IMR-90 (cell line): ENCODE measurements around the gene LGSN. TPM values are rescaled to one million over a fixed set of nuclear protein-coding genes. Genes with fewer than 3 reads are reported as not detected.

Experiments
- ATAC-seq: fragments of 200-7000 bp; cut with Tn5 transposase; 2 replicates; pipeline ENCODE4 v1.9.1; 2020; ENCODE audit warnings: low read depth, mild to moderate bottlenecking, moderate library complexity
- BruUV-seq: library from RNA; stranded (reverse); fragments of 400-500 nt; replicated peaks from 2 replicates; lab custom pipeline; 2021; lab: Mats Ljungman, UMichigan
- CTCF ChIA-PET: fragments of 300-600 bp; formaldehyde crosslinking; extraction: SDS; loops from one replicate; lab custom pipeline; 2021; ENCODE audit warnings: antibody characterized with exemption; lab: Yijun Ruan, JAX
- POLR2A ChIA-PET: fragments of 300-600 bp; sonication (Branson Sonifier 250); formaldehyde crosslinking; loops from one replicate; lab custom pipeline; 2022; ENCODE audit warnings: antibody characterized with exemption; ENCODE audit not compliant: unreplicated experiment; lab: Charles Lee
- DNase-seq: peaks from one replicate; pipeline ENCODE4 v3.0.0; 2013
- H2AFZ ChIP-seq: replicated peaks from 2 replicates; pipeline ENCODE3; 2013; ENCODE audit warnings: low read length, mild to moderate bottlenecking; ENCODE audit not compliant: poor library complexity
- H2AK5ac ChIP-seq: 2 replicates; pipeline ENCODE4 v1.6.1; 2013; ENCODE audit warnings: low read depth, low read length, inconsistent platforms
- H2AK9ac ChIP-seq: replicated peaks from 2 replicates; pipeline ENCODE3; 2013; ENCODE audit warnings: mild to moderate bottlenecking, low read depth, low read length, moderate library complexity; ENCODE audit not compliant: poor library complexity
- H2BK120ac ChIP-seq: 2 replicates; pipeline ENCODE4 v1.6.1; 2013; ENCODE audit warnings: low read depth, low read length, inconsistent platforms
- H2BK15ac ChIP-seq: 3 replicates; pipeline ENCODE4 v1.6.1; 2013; ENCODE audit warnings: low read depth, low read length, inconsistent platforms
- H2BK20ac ChIP-seq: 2 replicates; pipeline ENCODE4 v1.6.1; 2013; ENCODE audit warnings: low read depth, mild to moderate bottlenecking, inconsistent platforms, low read length, moderate library complexity
- H2BK5ac ChIP-seq: 2 replicates; pipeline ENCODE4 v1.6.1; 2013; ENCODE audit warnings: mild to moderate bottlenecking, low read depth, low read length, inconsistent platforms; ENCODE audit not compliant: poor library complexity, severe bottlenecking
- H3K14ac ChIP-seq: replicated peaks from 2 replicates; pipeline ENCODE4 v1.6.1; 2013; ENCODE audit warnings: low read depth, low read length, inconsistent platforms
- H3K18ac ChIP-seq: 2 replicates; pipeline ENCODE4 v1.6.1; 2013; ENCODE audit warnings: low read depth, low read length, control low read depth
- H3K23ac ChIP-seq: 2 replicates; pipeline ENCODE4 v1.6.1; 2013; ENCODE audit warnings: low read depth, low read length, inconsistent platforms
- H3K27ac ChIP-seq: 2 replicates; pipeline ENCODE4 v1.5.1; 2013; ENCODE audit warnings: mild to moderate bottlenecking, control low read depth, low read length; ENCODE audit not compliant: insufficient read depth
- H3K27me3 ChIP-seq: 2 replicates; pipeline ENCODE4 v1.6.1; 2013; ENCODE audit warnings: low read length; ENCODE audit not compliant: control insufficient read depth, insufficient read depth
- H3K36me3 ChIP-seq: 2 replicates; pipeline ENCODE4 v1.6.1; 2013; ENCODE audit warnings: low read length, mixed read lengths; ENCODE audit not compliant: control insufficient read depth, insufficient read depth
- H3K4ac ChIP-seq: 2 replicates; pipeline ENCODE4 v1.6.1; 2013; ENCODE audit warnings: low read depth, low read length, inconsistent platforms
- H3K4me1 ChIP-seq: 2 replicates; pipeline ENCODE4 v1.6.1; 2013; ENCODE audit warnings: low read length, mixed read lengths; ENCODE audit not compliant: control insufficient read depth, insufficient read depth
- H3K4me2 ChIP-seq: 2 replicates; pipeline ENCODE4 v1.6.1; 2013; ENCODE audit warnings: low read depth, mild to moderate bottlenecking, control low read depth, low read length, moderate library complexity
- H3K4me3 ChIP-seq: 2 replicates; pipeline ENCODE4 v1.5.1; 2013; ENCODE audit warnings: low read depth, mild to moderate bottlenecking, control low read depth, low read length, moderate library complexity; ENCODE audit not compliant: insufficient read depth
- H3K56ac ChIP-seq: 2 replicates; pipeline ENCODE4 v1.6.1; 2013; ENCODE audit warnings: low read length, inconsistent platforms; ENCODE audit not compliant: insufficient read depth; ENCODE audit errors: extremely low read depth
- H3K79me1 ChIP-seq, 2 experiments: 2 replicates each; pipeline ENCODE4 v1.6.1; 2013; ENCODE audit warnings: low read length in 2 of 2, inconsistent platforms in 1 of 2, low read depth in 1 of 2
- H3K9ac ChIP-seq: 2 replicates; pipeline ENCODE4 v1.6.1; 2013; ENCODE audit warnings: low read depth, low read length, control low read depth
- H3K9me1 ChIP-seq: 2 replicates; pipeline ENCODE4 v1.6.1; 2013; ENCODE audit warnings: low read length, inconsistent platforms; ENCODE audit not compliant: insufficient read depth
- H3K9me3 ChIP-seq: 2 replicates; pipeline ENCODE4 v1.6.1; 2013; ENCODE audit warnings: low read length; ENCODE audit not compliant: control insufficient read depth, insufficient read depth
- H4K20me1 ChIP-seq: 2 replicates; pipeline ENCODE4 v1.6.1; 2013; ENCODE audit warnings: low read length, inconsistent platforms; ENCODE audit not compliant: insufficient read depth
- H4K5ac ChIP-seq: 2 replicates; pipeline ENCODE4 v1.6.1; 2013; ENCODE audit warnings: mild to moderate bottlenecking, low read depth, low read length, control low read depth
- H4K8ac ChIP-seq, 2 experiments: 2 replicates each; pipeline ENCODE4 v1.6.1; 2013; ENCODE audit warnings: low read depth in 2 of 2, low read length in 2 of 2, control low read depth in 1 of 2, inconsistent platforms in 1 of 2
- H4K91ac ChIP-seq: 2 replicates; pipeline ENCODE4 v1.6.1; 2013; ENCODE audit warnings: low read depth, low read length, inconsistent platforms; ENCODE audit not compliant: insufficient read depth
- BHLHE40 ChIP-seq: fragments of 150-350 bp; IDR thresholded peaks from 2 replicates; pipeline ENCODE4 v1.6.1; 2016; ENCODE audit warnings: mild to moderate bottlenecking, low read depth, low read length
- CEBPB ChIP-seq: IDR thresholded peaks from 2 replicates; pipeline ENCODE4 v1.6.1; 2012; ENCODE audit warnings: low read depth, low read length, improper control_type of control experiment
- CHD1 ChIP-seq: IDR thresholded peaks from 2 replicates; pipeline ENCODE4 v1.6.1; 2012; ENCODE audit warnings: low read depth, low read length, improper control_type of control experiment
- FOS ChIP-seq: fragments of 150-350 bp; IDR thresholded peaks from 2 replicates; pipeline ENCODE4 v1.6.1; 2016; ENCODE audit warnings: low read depth, low read length
- MAFK ChIP-seq: IDR thresholded peaks from 2 replicates; pipeline ENCODE4 v1.6.1; 2012; ENCODE audit warnings: low read depth, low read length, improper control_type of control experiment
- MAZ ChIP-seq: IDR thresholded peaks from 2 replicates; pipeline ENCODE4 v1.6.1; 2012; ENCODE audit warnings: low read depth, mild to moderate bottlenecking, low read length, improper control_type of control experiment, moderate library complexity, borderline replicate concordance
- MXI1 ChIP-seq: IDR thresholded peaks from 2 replicates; pipeline ENCODE4 v1.6.1; 2012; ENCODE audit warnings: low read depth, mild to moderate bottlenecking, low read length, moderate library complexity, borderline replicate concordance
- NFE2L2 ChIP-seq: fragments of 150-350 bp; IDR thresholded peaks from 2 replicates; pipeline ENCODE4 v1.6.1; 2016; ENCODE audit warnings: low read depth, mild to moderate bottlenecking, low read length
- POLR2A ChIP-seq: IDR thresholded peaks from 2 replicates; pipeline ENCODE4 v1.6.1; 2012; ENCODE audit warnings: mild to moderate bottlenecking, low read depth, low read length
- RAD21 ChIP-seq: IDR thresholded peaks from 2 replicates; pipeline ENCODE4 v1.6.1; 2012; ENCODE audit warnings: low read length, improper control_type of control experiment
- RCOR1 ChIP-seq: IDR thresholded peaks from 2 replicates; pipeline ENCODE4 v1.6.1; 2012; ENCODE audit warnings: mild to moderate bottlenecking, low read length, improper control_type of control experiment; ENCODE audit not compliant: insufficient replicate concordance
- RFX5 ChIP-seq: IDR thresholded peaks from 2 replicates; pipeline ENCODE4 v1.8.0; 2012; ENCODE audit warnings: low read depth, mild to moderate bottlenecking, low read length, moderate library complexity
- SMC3 ChIP-seq: fragments of 150-350 bp; IDR thresholded peaks from 2 replicates; pipeline ENCODE4 v1.6.1; 2016; ENCODE audit warnings: low read depth, mild to moderate bottlenecking, antibody characterized with exemption, low read length, moderate library complexity
- WGBS, 2 experiments: methylation state at CpG; one replicate each; pipeline versions ENCODE4 v1.1.5 to v1.1.7; 2013; ENCODE audit warnings: missing lambda C conversion rate in 2 of 2; ENCODE audit not compliant: insufficient read length in 1 of 2; ENCODE audit errors: extremely low coverage in 2 of 2; 5-methylcytosine and 5-hydroxymethylcytosine counted together
- dilution Hi-C: fragments of 300-500 bp; cut with HindIII; formaldehyde crosslinking; loops from one replicate; pipeline ENCODE4 v1.14.3; 2018; ENCODE audit warnings: low sequenced_read_pairs; ENCODE audit not compliant: unreplicated experiment
- in situ Hi-C: fragments of 300-500 bp; cut with MboI; formaldehyde crosslinking; loops from 3 replicates; pipeline ENCODE4 v1.14.3; 2019; ENCODE audit warnings: low sequenced_read_pairs, inconsistent platforms, mixed read lengths
- intact Hi-C: fragments of 100-400 bp; cut with micrococcal nuclease; formaldehyde crosslinking; loops from 2 replicates; pipeline ENCODE4 v1.10.0; 2022
- polyA plus RNA-seq, 3 experiments: library from polyadenylated mRNA; depleted of rRNA; stranded (reverse); fragments of >200 nt; gene quantifications; 2 replicates each; pipeline ENCODE4 v1.2.3, GENCODE V29; 2012; ENCODE audit warnings: low replicate concordance in 1 of 3
- total RNA-seq: library from RNA; depleted of rRNA; stranded (reverse); fragments of >200 nt; gene quantifications from 2 replicates; pipeline ENCODE4 v1.2.3, GENCODE V29; 2012
- TF ChIP-seq, protein P1 (sequence below): fragments of 150-350 bp; IDR thresholded peaks from 2 replicates; pipeline ENCODE4 v1.6.1; 2016; ENCODE audit warnings: low read depth, mild to moderate bottlenecking, low read length, moderate library complexity, borderline replicate concordance
- TF ChIP-seq, protein P2 (sequence below): fragments of 150-350 bp; IDR thresholded peaks from 2 replicates; pipeline ENCODE4 v1.6.1; 2017; ENCODE audit warnings: mild to moderate bottlenecking, antibody characterized with exemption, low read length, low read depth
- TF ChIP-seq, protein P3 (sequence below): conservative IDR thresholded peaks from 2 replicates; pipeline ENCODE4 v1.5.1; 2012; ENCODE audit warnings: mild to moderate bottlenecking, low read depth, low read length, improper control_type of control experiment

Gene LGSN
- total and polyA plus RNA-seq, 2 of the 4 experiments (the other 2 are of a cell fraction): not detected

DNA sequence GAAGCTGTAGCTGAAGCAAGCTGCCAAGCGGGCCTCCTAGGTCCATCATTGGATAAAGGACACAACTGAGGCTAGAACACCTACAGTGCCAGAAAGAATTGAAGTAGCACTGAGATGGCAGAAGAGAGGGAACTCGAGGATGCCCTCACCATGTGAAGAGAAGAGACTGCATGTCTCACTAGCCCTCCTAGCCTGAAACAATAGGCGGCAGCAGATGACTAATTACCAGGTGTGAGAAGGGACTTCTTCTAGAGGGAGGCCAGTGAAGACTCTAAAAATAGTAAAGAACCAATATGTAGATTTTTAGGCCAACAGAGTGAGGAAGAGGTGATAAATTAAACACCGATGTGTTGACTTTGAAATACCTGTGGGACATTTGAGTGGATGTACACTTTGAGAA is 50.3 kb downstream of the LGSN start:
- Histone ChIP-seq H3K56ac (no peak overlapping the region), H3K23ac (no peak overlapping the region), H2BK5ac (no peak overlapping the region), H3K27me3 (no peaks in the 10 kb centered on the region), H3K9me3 (no peaks in the 10 kb centered on the region), H3K27ac (no peak overlapping the region), H3K79me1 (no peaks in the 10 kb centered on the region), H2BK15ac (no peak overlapping the region), H4K20me1 (no peaks in the 10 kb centered on the region), H2BK20ac (no peak overlapping the region), H3K4ac (no peak overlapping the region), H2BK120ac (no peak overlapping the region), H4K8ac (no peak overlapping the region), H3K9ac (no peak overlapping the region), H3K18ac (no peak overlapping the region), H2AK9ac (no peak overlapping the region), H3K9me1 (no peaks in the 10 kb centered on the region), H2AK5ac (no peak overlapping the region), H3K4me3 (no peak overlapping the region), H3K14ac (no peak overlapping the region), H2AFZ (no peak overlapping the region), H4K5ac (no peak overlapping the region), H4K91ac (no peak overlapping the region), H3K4me1 (no peaks in the 10 kb centered on the region), H3K4me2 (no peak overlapping the region), H3K36me3 (no peaks in the 10 kb centered on the region)
- in situ Hi-C loops: no loop called here
- ATAC-seq (no peak), DNase-seq (no peak)
- POLR2A ChIA-PET: no interaction called here
- TF ChIP-seq CHD1: no peak
- TF ChIP-seq MXI1: no peak
- no peak for TF ChIP-seq SMC3
- no peak for TF ChIP-seq CEBPB
- TF ChIP-seq POLR2A: no peak
- TF ChIP-seq RAD21: no peak
- TF ChIP-seq, protein P1, sequence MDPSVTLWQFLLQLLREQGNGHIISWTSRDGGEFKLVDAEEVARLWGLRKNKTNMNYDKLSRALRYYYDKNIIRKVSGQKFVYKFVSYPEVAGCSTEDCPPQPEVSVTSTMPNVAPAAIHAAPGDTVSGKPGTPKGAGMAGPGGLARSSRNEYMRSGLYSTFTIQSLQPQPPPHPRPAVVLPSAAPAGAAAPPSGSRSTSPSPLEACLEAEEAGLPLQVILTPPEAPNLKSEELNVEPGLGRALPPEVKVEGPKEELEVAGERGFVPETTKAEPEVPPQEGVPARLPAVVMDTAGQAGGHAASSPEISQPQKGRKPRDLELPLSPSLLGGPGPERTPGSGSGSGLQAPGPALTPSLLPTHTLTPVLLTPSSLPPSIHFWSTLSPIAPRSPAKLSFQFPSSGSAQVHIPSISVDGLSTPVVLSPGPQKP: no peak
- no peak for TF ChIP-seq RCOR1
- no peak for TF ChIP-seq NFE2L2
- no peak for TF ChIP-seq MAZ
- no peak for TF ChIP-seq RFX5
- no peak for TF ChIP-seq FOS
- TF ChIP-seq BHLHE40: no peak
- TF ChIP-seq, protein P2, sequence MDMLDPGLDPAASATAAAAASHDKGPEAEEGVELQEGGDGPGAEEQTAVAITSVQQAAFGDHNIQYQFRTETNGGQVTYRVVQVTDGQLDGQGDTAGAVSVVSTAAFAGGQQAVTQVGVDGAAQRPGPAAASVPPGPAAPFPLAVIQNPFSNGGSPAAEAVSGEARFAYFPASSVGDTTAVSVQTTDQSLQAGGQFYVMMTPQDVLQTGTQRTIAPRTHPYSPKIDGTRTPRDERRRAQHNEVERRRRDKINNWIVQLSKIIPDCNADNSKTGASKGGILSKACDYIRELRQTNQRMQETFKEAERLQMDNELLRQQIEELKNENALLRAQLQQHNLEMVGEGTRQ: no peak
- no peak for TF ChIP-seq MAFK
- TF ChIP-seq, protein P3, sequence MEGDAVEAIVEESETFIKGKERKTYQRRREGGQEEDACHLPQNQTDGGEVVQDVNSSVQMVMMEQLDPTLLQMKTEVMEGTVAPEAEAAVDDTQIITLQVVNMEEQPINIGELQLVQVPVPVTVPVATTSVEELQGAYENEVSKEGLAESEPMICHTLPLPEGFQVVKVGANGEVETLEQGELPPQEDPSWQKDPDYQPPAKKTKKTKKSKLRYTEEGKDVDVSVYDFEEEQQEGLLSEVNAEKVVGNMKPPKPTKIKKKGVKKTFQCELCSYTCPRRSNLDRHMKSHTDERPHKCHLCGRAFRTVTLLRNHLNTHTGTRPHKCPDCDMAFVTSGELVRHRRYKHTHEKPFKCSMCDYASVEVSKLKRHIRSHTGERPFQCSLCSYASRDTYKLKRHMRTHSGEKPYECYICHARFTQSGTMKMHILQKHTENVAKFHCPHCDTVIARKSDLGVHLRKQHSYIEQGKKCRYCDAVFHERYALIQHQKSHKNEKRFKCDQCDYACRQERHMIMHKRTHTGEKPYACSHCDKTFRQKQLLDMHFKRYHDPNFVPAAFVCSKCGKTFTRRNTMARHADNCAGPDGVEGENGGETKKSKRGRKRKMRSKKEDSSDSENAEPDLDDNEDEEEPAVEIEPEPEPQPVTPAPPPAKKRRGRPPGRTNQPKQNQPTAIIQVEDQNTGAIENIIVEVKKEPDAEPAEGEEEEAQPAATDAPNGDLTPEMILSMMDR: no peak
- WGBS, 2 experiments: no CpG with 5 or more reads among the region's 4 CpGs
- no TSS peak for BruUV-seq
- dilution Hi-C loops: no loop called here
- intact Hi-C loops: no loop called here
- CTCF ChIA-PET: interaction anchor here (1.0 kb wide), 1 partner anchor 10 kb away, joined by 3 read pairs; no protein-coding TSS in a partner anchor
